ENCODE measurements around the gene NPRL2. TPM values are rescaled to one million over a fixed set of nuclear protein-coding genes. Genes with fewer than 3 reads are reported as not detected.

The NPRL2 gene
- total and polyA plus RNA-seq, 2 of the 13 experiments (the other 11 are each of a cell fraction or from before 2014, with no cell fraction given) = 30.6 to 51.4 TPM

DNA sequence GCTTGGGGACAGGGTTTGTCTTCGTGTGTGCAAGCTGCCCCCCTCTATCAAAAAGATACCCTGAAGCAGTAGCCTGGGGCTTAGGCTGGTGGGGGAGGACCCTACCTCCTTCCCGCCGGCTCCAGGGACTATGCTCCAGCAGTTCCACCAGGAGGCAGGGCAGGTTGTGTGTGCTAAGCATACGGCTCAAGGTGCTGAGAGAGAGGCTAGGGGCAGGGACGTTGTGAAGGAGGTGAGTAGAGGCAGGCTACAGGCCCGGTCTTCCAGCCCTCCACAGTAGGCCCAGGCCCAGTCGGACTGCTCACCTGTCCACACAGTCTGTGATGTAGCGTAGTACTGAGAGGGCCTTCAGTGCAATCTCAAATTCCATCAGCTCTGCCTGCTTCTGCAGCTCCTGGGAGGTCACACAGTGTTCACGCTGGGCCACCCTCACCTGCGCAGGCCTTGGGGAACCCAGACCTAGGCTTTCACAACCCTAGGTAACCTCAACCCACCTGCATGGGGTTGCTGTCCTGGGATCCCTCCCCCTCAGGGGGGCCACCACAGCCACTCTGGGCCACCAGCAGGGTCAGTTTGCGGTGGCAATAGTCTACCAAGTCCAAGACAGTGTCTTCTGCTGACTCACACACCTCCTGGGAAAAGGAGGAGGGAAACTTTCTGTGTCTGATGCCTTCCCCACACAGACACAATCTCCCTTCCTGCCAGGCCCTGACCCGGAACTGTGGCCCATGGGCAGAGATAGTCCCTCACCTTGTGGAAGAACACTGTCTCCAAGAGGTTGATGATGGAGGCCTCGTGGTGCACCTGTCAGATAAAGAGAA lies 7.6 kb downstream of the NPRL2 start (continued):
- no peak for TF ChIP-seq THAP9 (CRISPR knock-in tag; IDR thresholded peaks at IDR 0.05; ENCODE audit: borderline replicate concordance)
- TF ChIP-seq HOXA5 (CRISPR knock-in tag; IDR thresholded peaks at IDR 0.05) = no peak
- TF ChIP-seq AHDC1 (CRISPR knock-in tag; IDR thresholded peaks at IDR 0.05; ENCODE audit: borderline replicate concordance) = no peak
- TF ChIP-seq KAT7 (CRISPR knock-in tag; IDR thresholded peaks at IDR 0.05; ENCODE audit: borderline replicate concordance) = no peak
- TF ChIP-seq ZMAT3 (CRISPR knock-in tag; conservative IDR thresholded peaks at IDR 0.05) = no peak
- TF ChIP-seq ZNF570 (CRISPR knock-in tag; IDR thresholded peaks at IDR 0.05; ENCODE audit: borderline replicate concordance) = no peak
- TF ChIP-seq ZNF839 (CRISPR knock-in tag; IDR thresholded peaks at IDR 0.05; ENCODE audit: borderline replicate concordance) = no peak
- TF ChIP-seq RAD21 (CRISPR knock-in tag; IDR thresholded peaks at IDR 0.05) = 0 out of 2 replicates have a peak, but pooled peaks have one; percentile 26

All from HepG2 (cell line).